ENCODE results near the gene RPS25.
"Not testable (repeated sequence)": the region's sequence is repeated elsewhere in the genome, so short reads cannot be mapped to it uniquely, and the experiment has no call there.

RPS25 gene

DNA sequence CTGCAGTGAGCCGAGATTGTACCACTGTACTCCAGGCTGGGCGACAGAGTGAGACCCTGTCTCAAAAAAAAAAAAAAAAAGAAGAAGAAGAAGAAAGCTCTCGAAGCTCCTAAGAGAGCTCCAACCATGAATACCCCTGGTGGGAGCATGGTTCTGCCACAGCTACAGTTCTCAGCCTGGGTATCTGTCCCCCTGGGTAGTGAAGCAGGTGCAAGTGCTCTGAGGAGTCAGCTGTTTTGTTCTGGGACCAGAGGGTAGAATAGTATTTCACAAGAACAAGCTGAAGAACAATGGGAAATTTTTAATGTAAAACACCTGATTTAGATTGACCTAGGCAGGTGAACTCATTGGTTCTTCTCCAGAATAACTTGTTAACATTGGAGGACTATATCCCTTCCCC, 43.1 kb upstream of the RPS25 start:
- no peak overlapping the region for H2AFZ ChIP-seq
- H3K9ac ChIP-seq: no peak overlapping the region
- H3K27ac ChIP-seq: no peak overlapping the region
- TF ChIP-seq CTCF (IDR thresholded peaks at IDR 0.05): no peak
- no peak overlapping the region for H3K4me2 ChIP-seq (ENCODE audit: low read length)
- no peaks in the 10 kb centered on the region for H3K9me3 ChIP-seq (ENCODE audit: control insufficient read depth, low read length)
- no peak overlapping the region for H3K4me3 ChIP-seq (ENCODE audit: low read depth, low read length)
- no peaks in the 10 kb centered on the region for H3K36me3 ChIP-seq (ENCODE audit: control insufficient read depth, insufficient read depth, low read length)
- no peaks in the 10 kb centered on the region for H3K27me3 ChIP-seq (ENCODE audit: control insufficient read depth, insufficient read depth, low read length)
- H3K79me2 ChIP-seq: no peaks in the 10 kb centered on the region
- H3K4me1 ChIP-seq: no peaks in the 10 kb centered on the region

GRCh38 chr11:119059128-119059527, 41.0 kb upstream of the RPS25 start:
- H3K36me3 ChIP-seq (ENCODE audit: control insufficient read depth, insufficient read depth, low read length); H3K9me3 ChIP-seq (ENCODE audit: control insufficient read depth, low read length); H3K4me2 ChIP-seq (ENCODE audit: low read length); H3K79me2 ChIP-seq; H3K4me1 ChIP-seq; H3K4me3 ChIP-seq (ENCODE audit: low read depth, low read length); H2AFZ ChIP-seq; H3K27me3 ChIP-seq (ENCODE audit: control insufficient read depth, insufficient read depth, low read length); H3K9ac ChIP-seq; H3K27ac ChIP-seq: not testable (repeated sequence)

DNA sequence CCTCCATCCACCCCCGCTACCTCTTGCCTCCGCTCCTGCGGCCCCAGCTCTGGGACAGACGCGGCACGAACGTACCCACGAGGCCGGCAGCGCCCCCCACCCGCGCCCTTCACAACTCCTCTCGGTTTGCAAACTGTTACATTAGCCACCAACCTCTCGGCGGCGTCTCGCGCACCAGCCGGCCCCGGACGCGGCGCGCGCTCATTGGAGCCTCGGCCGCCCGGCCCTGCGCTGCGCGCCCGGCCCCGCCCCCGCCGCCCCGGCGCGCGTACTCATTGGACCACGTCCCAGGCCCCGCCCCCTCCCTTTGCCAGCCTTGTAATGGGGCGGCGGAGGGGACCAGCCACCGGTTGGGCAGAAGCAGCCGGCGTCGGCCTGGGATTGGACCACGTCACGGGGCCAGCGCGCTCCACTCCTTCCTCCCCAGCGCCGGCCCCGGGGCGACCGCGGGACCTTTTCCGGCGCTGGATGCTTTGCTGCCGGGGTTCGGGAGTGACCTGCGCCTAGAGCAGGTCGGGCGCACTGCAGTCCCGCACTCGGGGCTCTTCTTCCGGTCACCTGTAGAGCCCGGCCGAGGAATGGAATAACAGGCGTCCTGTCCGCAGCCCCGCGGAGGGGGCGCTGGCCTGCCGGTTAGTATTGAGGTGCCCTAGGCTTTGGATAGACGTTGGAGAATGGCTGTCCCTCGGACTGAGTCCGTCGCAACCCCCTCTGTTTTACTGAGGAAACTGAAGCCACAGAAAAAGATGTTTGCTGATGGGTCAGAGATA, 39.0 kb upstream of the RPS25 start, which contains the start of gene HYOU1:
TSS of gene HYOU1 (minus strand) at position 206 of the 770 bp plus-strand sequence. CDS start 1,045 bp downstream, outside the sequence.
- Histone ChIP-seq H3K4me2 (ENCODE audit: low read length) (peak within 1 kb of the TSS; percentile 78), H3K4me1 (peaks cover 3% of the 10 kb centered on the region), H3K4me3 (ENCODE audit: low read depth, low read length) (peak within 1 kb of the TSS; percentile 75), H3K79me2 (no peaks in the 10 kb centered on the region), H3K36me3 (ENCODE audit: control insufficient read depth, insufficient read depth, low read length) (no peaks in the 10 kb centered on the region), H3K9ac (peak within 1 kb of the TSS; percentile 46), H3K27me3 (ENCODE audit: control insufficient read depth, insufficient read depth, low read length) (no peaks in the 10 kb centered on the region), H3K9me3 (ENCODE audit: control insufficient read depth, low read length) (no peaks in the 10 kb centered on the region), H3K27ac (peak within 1 kb of the TSS; percentile 44), H2AFZ (peak within 1 kb of the TSS; percentile 92)
- TF ChIP-seq CTCF (IDR thresholded peaks at IDR 0.05): no peak

DNA sequence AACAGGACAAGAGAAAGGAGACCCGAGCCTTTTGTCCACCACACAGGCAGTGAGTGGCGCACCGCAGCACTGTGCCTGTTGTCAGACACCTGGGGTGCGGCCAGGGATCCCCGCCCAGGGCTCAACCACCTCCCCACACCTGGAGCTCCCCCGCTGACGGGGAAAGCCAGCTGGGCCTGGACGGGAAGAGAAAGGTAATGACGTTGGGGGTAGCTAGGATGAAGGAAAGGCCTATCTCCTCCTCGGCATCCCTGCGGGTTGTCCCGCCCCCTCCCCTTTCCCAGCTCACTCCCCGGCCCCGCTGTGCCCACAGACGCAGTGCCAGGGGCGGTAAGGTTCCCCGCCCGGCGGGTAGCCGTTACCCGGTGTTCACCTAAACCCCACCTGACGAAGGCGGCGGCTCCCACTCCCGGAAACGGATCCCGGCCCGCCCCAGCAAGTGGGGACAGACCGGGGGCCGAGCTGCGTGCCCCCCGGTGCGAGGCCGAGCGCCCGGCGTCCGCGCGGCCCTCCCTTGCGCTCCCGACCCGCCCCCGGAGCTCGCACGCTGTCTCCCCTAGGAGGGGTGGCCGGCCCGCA, 38.4 kb upstream of the RPS25 start:
- Histone ChIP-seq H3K4me1 (peaks cover 3% of the 10 kb centered on the region), H2AFZ (peak overlapping the region; percentile 82), H3K9me3 (ENCODE audit: control insufficient read depth, low read length) (no peaks in the 10 kb centered on the region), H3K4me3 (ENCODE audit: low read depth, low read length) (peak overlapping the region; percentile 60), H3K36me3 (ENCODE audit: control insufficient read depth, insufficient read depth, low read length) (no peaks in the 10 kb centered on the region), H3K79me2 (no peaks in the 10 kb centered on the region), H3K27ac (peak overlapping the region; percentile 36), H3K9ac (peak overlapping the region; percentile 46), H3K4me2 (ENCODE audit: low read length) (peak overlapping the region; percentile 78), H3K27me3 (ENCODE audit: control insufficient read depth, insufficient read depth, low read length) (no peaks in the 10 kb centered on the region)
- no peak for TF ChIP-seq CTCF (IDR thresholded peaks at IDR 0.05)

DNA sequence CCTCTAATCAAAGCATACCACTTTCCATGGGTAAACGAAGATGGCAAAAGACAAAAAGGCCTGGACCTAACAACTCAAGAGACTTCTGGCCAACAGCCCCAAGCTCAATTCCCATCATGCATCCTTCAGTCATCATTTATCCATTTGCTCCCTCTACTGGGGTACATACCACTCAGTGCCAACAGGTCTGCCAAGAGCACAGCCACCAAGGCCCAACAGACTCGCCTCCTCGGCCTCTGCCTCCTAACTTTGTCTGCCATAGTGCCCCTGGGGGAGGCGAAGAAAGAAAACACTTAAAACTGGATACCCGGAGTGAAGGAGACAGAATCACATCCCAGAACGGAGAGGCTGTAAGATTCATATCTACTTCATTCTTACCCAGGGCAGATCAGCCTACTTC, 37.8 kb upstream of the RPS25 start:
- Histone ChIP-seq H3K36me3 (ENCODE audit: control insufficient read depth, insufficient read depth, low read length) (no peaks in the 10 kb centered on the region), H3K79me2 (no peaks in the 10 kb centered on the region), H3K4me1 (peaks cover 3% of the 10 kb centered on the region), H3K4me2 (ENCODE audit: low read length) (peak overlapping the region; percentile 78), H3K9ac (no peak overlapping the region), H3K27me3 (ENCODE audit: control insufficient read depth, insufficient read depth, low read length) (no peaks in the 10 kb centered on the region), H3K27ac (no peak overlapping the region), H3K4me3 (ENCODE audit: low read depth, low read length) (peak overlapping the region; percentile 60), H3K9me3 (ENCODE audit: control insufficient read depth, low read length) (no peaks in the 10 kb centered on the region), H2AFZ (no peak overlapping the region)
- no peak for TF ChIP-seq CTCF (IDR thresholded peaks at IDR 0.05)

Measured in parathyroid adenoma (tissue), 2 donors.